H1 (cell line): Measurements from ENCODE around the gene NF1. TPM values are rescaled to one million over a fixed set of nuclear protein-coding genes. Genes with fewer than 3 reads are reported as not detected.
"Not testable (repeated sequence)": the region's sequence is repeated elsewhere in the genome, so short reads cannot be mapped to it uniquely, and the experiment has no call there.

Experiments
- CTCF ChIA-PET: fragments of 300-600 bp; sonication (Branson Sonifier 250); formaldehyde crosslinking; loops from one replicate; lab custom pipeline; 2021; ENCODE audit not compliant: partially characterized antibody; lab: Charles Lee
- POLR2A ChIA-PET: fragments of 300-600 bp; sonication (Branson Sonifier 250); formaldehyde crosslinking; loops from one replicate; lab custom pipeline; 2021; ENCODE audit warnings: inconsistent platforms; ENCODE audit not compliant: partially characterized antibody; lab: Charles Lee
- DNase-seq, 2 experiments: peaks; one replicate each; pipeline versions ENCODE4 v3.0.0 to v3.0.0-alpha.2; 2010 to 2022; ENCODE audit warnings: low spot score in 2 of 2, low read depth in 1 of 2, mixed read lengths in 1 of 2
- FAIRE-seq: peaks from 2 replicates; lab custom pipeline; 2011; peaks lifted over from hg19 to GRCh38; lab: Jason Lieb, UNC
- H2AFZ ChIP-seq: 2 replicates; pipeline ENCODE4 v1.8.1; 2012; ENCODE audit warnings: low read length, inconsistent platforms
- H2AK5ac ChIP-seq: 2 replicates; pipeline ENCODE4 v1.6.1; 2013; ENCODE audit warnings: low read depth, low read length
- H2BK120ac ChIP-seq: replicated peaks from 2 replicates; pipeline ENCODE3; 2013; ENCODE audit warnings: low read depth, low read length, inconsistent platforms
- H2BK12ac ChIP-seq: 2 replicates; pipeline ENCODE4 v1.6.1; 2013; ENCODE audit warnings: low read depth, low read length
- H2BK15ac ChIP-seq: 2 replicates; pipeline ENCODE4 v1.6.1; 2013; ENCODE audit warnings: low read length
- H2BK20ac ChIP-seq: 2 replicates; pipeline ENCODE4 v1.6.1; 2013; ENCODE audit warnings: low read length
- H2BK5ac ChIP-seq: 2 replicates; pipeline ENCODE4 v1.6.1; 2013; ENCODE audit warnings: low read depth, low read length
- H3K14ac ChIP-seq: 2 replicates; pipeline ENCODE4 v1.6.1; 2013; ENCODE audit warnings: inconsistent platforms; ENCODE audit not compliant: insufficient read length
- H3K18ac ChIP-seq: 2 replicates; pipeline ENCODE4 v1.6.1; 2013; ENCODE audit warnings: low read length; ENCODE audit errors: extremely low read depth
- H3K23ac ChIP-seq: 2 replicates; pipeline ENCODE4 v1.6.1; 2013; ENCODE audit warnings: inconsistent platforms; ENCODE audit not compliant: insufficient read length
- H3K23me2 ChIP-seq: 2 replicates; pipeline ENCODE4 v1.6.1; 2013; ENCODE audit warnings: low read depth, low read length
- H3K27ac ChIP-seq: 2 replicates; pipeline ENCODE4 v1.6.1; 2011; ENCODE audit warnings: low read depth, low read length, inconsistent platforms
- H3K27me3 ChIP-seq, 4 experiments: replicated peaks in 1 of 4; 1 replicate in 1 of 4; 2 replicates in 3 of 4; pipeline versions ENCODE4 v1.6.1 to v1.8.1; 2011 to 2013; ENCODE audit warnings: low read length in 3 of 4, mild to moderate bottlenecking in 3 of 4, inconsistent platforms in 2 of 4, mixed read lengths in 2 of 4, moderate library complexity in 1 of 4; ENCODE audit not compliant: control insufficient read depth in 3 of 4, insufficient read depth in 3 of 4; ENCODE audit errors: extremely low read depth in 1 of 4
- H3K36me3 ChIP-seq, 4 experiments: 2 replicates each; pipeline versions ENCODE4 v1.6.1 to v1.8.1; 2011 to 2013; ENCODE audit warnings: mild to moderate bottlenecking in 4 of 4, low read length in 3 of 4, moderate library complexity in 2 of 4, control low read depth in 1 of 4, inconsistent platforms in 1 of 4; ENCODE audit not compliant: insufficient read depth in 4 of 4, control insufficient read depth in 2 of 4
- H3K4ac ChIP-seq: replicated peaks from 2 replicates; pipeline ENCODE3; 2013; ENCODE audit warnings: low read length, low read depth, mixed read lengths, inconsistent platforms; ENCODE audit not compliant: insufficient read length
- H3K4me1 ChIP-seq, 4 experiments: replicated peaks in 1 of 4; 1 replicate in 1 of 4; 2 replicates in 3 of 4; pipeline versions ENCODE4 v1.6.1 to v1.8.1; 2011 to 2013; ENCODE audit warnings: low read length in 3 of 4, inconsistent platforms in 2 of 4, mixed read lengths in 1 of 4; ENCODE audit not compliant: insufficient read depth in 4 of 4, control insufficient read depth in 3 of 4
- H3K4me2 ChIP-seq, 2 experiments: 2 replicates each; pipeline versions ENCODE4 v1.6.1 to v1.8.1; 2011 to 2013; ENCODE audit warnings: low read depth in 2 of 2, low read length in 2 of 2, control low read depth in 1 of 2, inconsistent platforms in 1 of 2, mild to moderate bottlenecking in 1 of 2; ENCODE audit not compliant: insufficient read depth in 1 of 2
- H3K4me3 ChIP-seq, 4 experiments: fragments of 200-600, 300-600 bp in 1 of 4; sonication (generic), shearing (Covaris generic), sonication (Bioruptor Twin) in 1 of 4; 2 replicates each; pipeline versions ENCODE4 v1.5.1 to v1.8.1; 2011 to 2016; ENCODE audit warnings: low read length in 4 of 4, low read depth in 3 of 4, control low read depth in 2 of 4, inconsistent platforms in 2 of 4, mild to moderate bottlenecking in 2 of 4, mixed read lengths in 1 of 4, moderate library complexity in 1 of 4; ENCODE audit not compliant: insufficient read depth in 2 of 4; ENCODE audit errors: extremely low read depth in 1 of 4
- H3K56ac ChIP-seq: replicated peaks from 2 replicates; pipeline ENCODE3; 2013; ENCODE audit warnings: low read depth, mild to moderate bottlenecking, mixed read lengths, low read length, inconsistent platforms; ENCODE audit not compliant: insufficient read length
- H3K79me1 ChIP-seq: 2 replicates; pipeline ENCODE4 v1.6.1; 2013; ENCODE audit warnings: low read depth, low read length, control low read depth
- H3K79me2 ChIP-seq, 2 experiments: 2 replicates each; pipeline versions ENCODE4 v1.6.1 to v1.8.1; 2012 to 2013; ENCODE audit warnings: low read length in 2 of 2, mild to moderate bottlenecking in 2 of 2, inconsistent platforms in 1 of 2; ENCODE audit not compliant: insufficient read depth in 2 of 2, control insufficient read depth in 1 of 2
- H3K9ac ChIP-seq, 4 experiments: replicated peaks in 1 of 4; 1 replicate in 1 of 4; 2 replicates in 3 of 4; pipeline versions ENCODE4 v1.6.1 to v1.8.1; 2011 to 2013; ENCODE audit warnings: low read depth in 3 of 4, low read length in 3 of 4, control low read depth in 2 of 4, mild to moderate bottlenecking in 2 of 4, moderate library complexity in 2 of 4, inconsistent platforms in 1 of 4; ENCODE audit errors: extremely low read depth in 1 of 4
- H3K9me3 ChIP-seq, 2 experiments: 2 replicates each; pipeline versions ENCODE4 v1.6.1 to v1.8.1; 2012 to 2013; ENCODE audit warnings: mild to moderate bottlenecking in 2 of 2, moderate library complexity in 2 of 2, control low read depth in 1 of 2, inconsistent platforms in 1 of 2, low read depth in 1 of 2, low read length in 1 of 2, mixed read lengths in 1 of 2; ENCODE audit not compliant: insufficient read depth in 2 of 2
- H4K20me1 ChIP-seq, 2 experiments: replicated peaks in 1 of 2; 2 replicates each; pipeline versions ENCODE3 to v1.8.1; 2011 to 2013; ENCODE audit warnings: inconsistent platforms in 2 of 2, low read length in 2 of 2, mild to moderate bottlenecking in 1 of 2; ENCODE audit not compliant: insufficient read depth in 2 of 2, control insufficient read depth in 1 of 2
- H4K5ac ChIP-seq: 2 replicates; pipeline ENCODE4 v1.6.1; 2013; ENCODE audit warnings: low read length, low read depth, mixed read lengths, inconsistent platforms; ENCODE audit not compliant: insufficient read length
- H4K8ac ChIP-seq: 2 replicates; pipeline ENCODE4 v1.8.0; 2013; ENCODE audit warnings: mild to moderate bottlenecking, moderate library complexity, low read length, inconsistent platforms; ENCODE audit not compliant: insufficient read depth; ENCODE audit errors: extremely low read depth
- H4K91ac ChIP-seq: replicated peaks from 2 replicates; pipeline ENCODE3; 2013; ENCODE audit warnings: low read length, mixed read lengths, inconsistent platforms; ENCODE audit not compliant: insufficient read length
- WGBS, 2 experiments: shearing (Covaris generic) in 1 of 2; methylation state at CpG; one replicate each; pipeline versions ENCODE4 v1.1.6 to v1.1.7; 2013 to 2015; ENCODE audit warnings: low lambda C conversion rate in 2 of 2, mixed read lengths in 2 of 2, inconsistent platforms in 1 of 2, low coverage in 1 of 2, missing lambda C conversion rate in 1 of 2; ENCODE audit not compliant: insufficient replicate concordance in 2 of 2, insufficient coverage in 1 of 2, insufficient read length in 1 of 2; ENCODE audit errors: extremely low coverage in 1 of 2, missing lambda C conversion rate in 1 of 2; 5-methylcytosine and 5-hydroxymethylcytosine counted together
- polyA plus RNA-seq, 7 experiments: library from polyadenylated mRNA; depleted of rRNA in 3 of 7; stranded (reverse) in 5 of 7; unstranded in 2 of 7; fragments of >200 nt in 5 of 7; fragments of 200-250 nt in 2 of 7; gene quantifications; 1 replicate in 5 of 7; 2 replicates in 1 of 7; 4 replicates in 1 of 7; pipeline versions ENCODE4 v1.2.1 to v1.2.3, GENCODE V29; 2011 to 2013; ENCODE audit warnings: missing spikeins in 2 of 7, mixed read lengths in 2 of 7
- total RNA-seq: library from RNA; stranded (reverse); fragmentation: NEBNext Ultra II Directional; extraction: Animal tissue kit (Norgen Biotek cat#: 25700); gene quantifications from 2 replicates; pipeline ENCODE4 v1.2.1, GENCODE V29; 2021

Gene NF1
- total and polyA plus RNA-seq, 2 of the 8 experiments (the other 6 are each of a cell fraction or from before 2014, with no cell fraction given), result 19.3 to 29.6 TPM

- H3K14ac ChIP-seq, H3K23ac ChIP-seq, H2BK15ac ChIP-seq, H2AK5ac ChIP-seq, H2BK5ac ChIP-seq, FAIRE-seq, H2BK12ac ChIP-seq, H3K4ac ChIP-seq, H4K5ac ChIP-seq, H3K36me3 ChIP-seq, H2AFZ ChIP-seq, H3K23me2 ChIP-seq, H4K20me1 ChIP-seq, H3K79me2 ChIP-seq, H2BK20ac ChIP-seq, H3K9ac ChIP-seq, H3K27me3 ChIP-seq, H4K8ac ChIP-seq, H3K9me3 ChIP-seq, H3K79me1 ChIP-seq, H3K27ac ChIP-seq, H3K4me3 ChIP-seq, H4K91ac ChIP-seq, H3K4me2 ChIP-seq, H2BK120ac ChIP-seq, DNase-seq, H3K18ac ChIP-seq, H3K4me1 ChIP-seq: not testable (repeated sequence)
- POLR2A ChIA-PET, result interaction anchor here (0.7 kb wide), 1 partner anchor 627 kb away, joined by 3 read pairs; no protein-coding TSS in a partner anchor
- peak overlapping the region; percentile 54 for H3K56ac ChIP-seq
- 83% methylated on average over 3 of the region's 3 CpGs; no CpG with 5 or more reads in 1 of the 2 experiments for WGBS, 2 experiments
- CTCF ChIA-PET, result interaction anchor here (0.7 to 2.0 kb wide), 5 partner anchors 17 to 125 kb away, joined by 3 to 7 read pairs (median 4); no protein-coding TSS in a partner anchor
Observed at GRCh38 chr17:31090650-31091049, 4.1 kb upstream of the NF1 start.
